Astrocyte of the hippocampus (primary cell): ENCODE data around the gene EXOC3L1.

Source experiments
- DNase-seq: peaks from one replicate; pipeline ENCODE4 v3.0.0; 2011; ENCODE audit warnings: low read depth, low spot score

EXOC3L1 gene

GRCh38 chr16:67149276-67150046 is 40.5 kb downstream of the EXOC3L1 start:
- DNase-seq: no peak

GRCh38 chr16:67148656-67149275 is 41.2 kb downstream of the EXOC3L1 start:
- no peak for DNase-seq

GRCh38 chr16:67148221-67148620 is 41.7 kb downstream of the EXOC3L1 start:
- DNase-seq: no peak

- DNase-seq: no peak
These were observed 42.3 kb downstream of the EXOC3L1 start for GRCh38 chr16:67147437-67148140.

GRCh38 chr16:67146523-67147357 is 43.2 kb downstream of the EXOC3L1 start:
- no peak for DNase-seq

DNA sequence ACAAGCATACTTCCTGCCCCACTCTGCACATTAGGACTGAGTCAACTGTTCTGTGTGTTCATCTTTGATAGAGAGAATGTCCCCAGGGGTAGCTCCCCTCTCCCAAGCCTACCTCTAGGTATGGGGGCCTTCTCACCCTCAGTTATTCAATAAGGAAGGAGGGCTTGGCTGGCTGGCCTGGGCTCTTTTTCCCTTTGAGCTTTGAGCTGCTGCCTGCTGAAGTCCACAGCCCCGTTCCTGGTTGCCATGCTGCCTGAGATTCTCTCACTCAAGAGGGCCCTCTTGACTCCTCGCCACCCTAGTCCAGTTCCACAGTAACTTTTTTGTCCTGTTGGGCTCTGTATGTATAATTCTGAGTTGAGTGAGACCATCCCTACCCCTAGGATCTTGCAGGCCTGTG is 44.2 kb downstream of the EXOC3L1 start:
- DNase-seq: no peak

DNA sequence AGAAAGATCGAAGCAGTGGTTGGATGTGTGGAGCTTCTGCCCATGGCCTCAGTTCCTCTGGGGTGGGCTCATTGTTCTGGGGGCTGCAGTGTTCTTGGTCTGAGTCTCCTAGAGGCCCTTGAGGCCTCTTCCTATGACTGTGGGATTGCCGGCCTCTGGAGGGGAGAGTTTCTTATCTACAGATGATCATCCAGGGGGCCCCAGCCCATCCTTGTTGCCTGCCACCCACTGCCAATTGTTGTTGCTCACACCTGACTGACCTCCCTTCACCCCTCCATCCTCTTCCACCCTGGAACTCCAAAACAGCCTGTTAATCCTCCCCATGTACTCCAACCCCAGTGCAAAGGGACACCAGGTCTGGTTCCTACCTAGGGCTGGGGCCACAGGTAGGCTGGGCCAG is 45.0 kb downstream of the EXOC3L1 start:
- DNase-seq: no peak

DNA sequence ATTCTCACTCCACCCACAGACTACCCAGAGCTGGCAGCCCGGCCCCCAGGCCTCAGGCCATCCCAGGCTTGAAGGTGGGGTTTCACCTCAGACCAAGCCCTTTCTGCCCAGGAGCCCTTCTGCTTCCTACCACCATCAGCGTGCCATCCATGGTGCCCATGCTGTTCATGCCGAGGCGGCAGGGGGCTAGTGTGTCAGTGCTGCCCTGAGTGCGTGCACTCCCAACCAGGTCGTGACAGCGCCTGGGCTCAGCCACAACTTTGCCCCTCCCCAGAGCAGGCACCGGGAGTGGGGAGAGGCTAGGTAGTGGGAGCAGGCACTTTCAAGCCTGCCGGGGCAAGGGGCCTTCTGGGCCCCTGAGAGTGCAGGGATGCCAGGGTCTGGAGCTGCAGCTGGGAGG is 47.6 kb downstream of the EXOC3L1 start:
- DNase-seq: no peak

- DNase-seq: no peak
These were observed 48.5 kb downstream of the EXOC3L1 start for GRCh38 chr16:67141391-67141790.

GRCh38 chr16:67137605-67138004 is 52.3 kb downstream of the EXOC3L1 start:
- peak; percentile 67 for DNase-seq
